Endothelial cell (in vitro differentiated cells): Measurements from ENCODE around the gene USP21. TPM values are rescaled to one million over a fixed set of nuclear protein-coding genes. Genes with fewer than 3 reads are reported as not detected.

Source experiments
- DNase-seq: peaks from one replicate; pipeline ENCODE4 v3.0.0; 2021; ENCODE audit warnings: low spot score
- H3K27ac Mint-ChIP-seq: one replicate; pipeline ENCODE4 v1.8.0; 2021; ENCODE audit warnings: mixed read lengths, inconsistent platforms; ENCODE audit not compliant: unreplicated experiment
- H3K27me3 Mint-ChIP-seq: one replicate; pipeline ENCODE4 v1.8.0; 2021; ENCODE audit warnings: mild to moderate bottlenecking, moderate library complexity, mixed read lengths, inconsistent platforms; ENCODE audit not compliant: unreplicated experiment
- H3K36me3 Mint-ChIP-seq: one replicate; pipeline ENCODE4 v1.8.0; 2021; ENCODE audit warnings: mild to moderate bottlenecking, low read depth, mixed read lengths, inconsistent platforms; ENCODE audit not compliant: unreplicated experiment
- H3K4me1 Mint-ChIP-seq: one replicate; pipeline ENCODE4 v1.8.0; 2021; ENCODE audit warnings: mild to moderate bottlenecking, mixed read lengths, inconsistent platforms; ENCODE audit not compliant: unreplicated experiment
- H3K4me3 Mint-ChIP-seq: one replicate; pipeline ENCODE4 v1.8.0; 2021; ENCODE audit warnings: mild to moderate bottlenecking, mixed read lengths, inconsistent platforms; ENCODE audit not compliant: unreplicated experiment
- H3K9me3 Mint-ChIP-seq: one replicate; pipeline ENCODE4 v1.8.0; 2021; ENCODE audit warnings: mixed read lengths, inconsistent platforms; ENCODE audit not compliant: unreplicated experiment
- total RNA-seq: library from RNA; stranded (reverse); fragmentation: NEBNext Ultra II Directional; extraction: Animal tissue kit (Norgen Biotek cat#: 25700); gene quantifications from one replicate; pipeline ENCODE4 v1.2.1, GENCODE V29; 2021; ENCODE audit not compliant: unreplicated experiment
- TF ChIP-seq, protein P1 (sequence below): fragments of 200-600 bp; sonication (generic); IDR thresholded peaks from one replicate; pipeline ENCODE4 v1.5.0; 2021; ENCODE audit warnings: antibody characterized with exemption; ENCODE audit not compliant: unreplicated experiment

Gene USP21
- total RNA-seq, 1 donor from 2014 or later: 22.2 TPM

GRCh38 chr1:161161652-161162051 is 2.4 kb downstream of the USP21 start:
- Mint-ChIP-seq H3K27ac (peak overlapping the region; percentile 75), H3K9me3 (no peaks in the 10 kb centered on the region), H3K36me3 (peaks cover 41% of the 10 kb centered on the region), H3K27me3 (peaks cover 19% of the 10 kb centered on the region), H3K4me1 (peaks cover 43% of the 10 kb centered on the region), H3K4me3 (peak overlapping the region; percentile 67)
- TF ChIP-seq, protein P1, sequence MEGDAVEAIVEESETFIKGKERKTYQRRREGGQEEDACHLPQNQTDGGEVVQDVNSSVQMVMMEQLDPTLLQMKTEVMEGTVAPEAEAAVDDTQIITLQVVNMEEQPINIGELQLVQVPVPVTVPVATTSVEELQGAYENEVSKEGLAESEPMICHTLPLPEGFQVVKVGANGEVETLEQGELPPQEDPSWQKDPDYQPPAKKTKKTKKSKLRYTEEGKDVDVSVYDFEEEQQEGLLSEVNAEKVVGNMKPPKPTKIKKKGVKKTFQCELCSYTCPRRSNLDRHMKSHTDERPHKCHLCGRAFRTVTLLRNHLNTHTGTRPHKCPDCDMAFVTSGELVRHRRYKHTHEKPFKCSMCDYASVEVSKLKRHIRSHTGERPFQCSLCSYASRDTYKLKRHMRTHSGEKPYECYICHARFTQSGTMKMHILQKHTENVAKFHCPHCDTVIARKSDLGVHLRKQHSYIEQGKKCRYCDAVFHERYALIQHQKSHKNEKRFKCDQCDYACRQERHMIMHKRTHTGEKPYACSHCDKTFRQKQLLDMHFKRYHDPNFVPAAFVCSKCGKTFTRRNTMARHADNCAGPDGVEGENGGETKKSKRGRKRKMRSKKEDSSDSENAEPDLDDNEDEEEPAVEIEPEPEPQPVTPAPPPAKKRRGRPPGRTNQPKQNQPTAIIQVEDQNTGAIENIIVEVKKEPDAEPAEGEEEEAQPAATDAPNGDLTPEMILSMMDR: no peak
- no peak for DNase-seq

DNA sequence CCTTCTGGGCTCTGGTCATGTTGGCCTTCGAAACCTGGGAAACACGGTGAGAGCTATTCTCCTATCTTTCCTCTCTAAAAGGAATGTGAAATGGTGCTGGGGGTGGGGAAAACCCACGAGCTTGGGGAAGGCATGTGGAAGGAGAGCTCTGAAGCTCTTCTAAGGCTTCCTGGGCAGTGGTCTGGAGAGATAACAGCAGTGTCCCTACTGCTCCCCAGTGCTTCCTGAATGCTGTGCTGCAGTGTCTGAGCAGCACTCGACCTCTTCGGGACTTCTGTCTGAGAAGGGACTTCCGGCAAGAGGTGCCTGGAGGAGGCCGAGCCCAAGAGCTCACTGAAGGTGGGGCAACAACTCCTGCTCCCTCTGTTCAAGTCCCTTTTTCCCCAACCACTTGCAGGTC is 2.8 kb downstream of the USP21 start:
- H3K4me3 Mint-ChIP-seq: peak overlapping the region; percentile 67
- H3K4me1 Mint-ChIP-seq: peaks cover 46% of the 10 kb centered on the region
- peak overlapping the region; percentile 75 for H3K27ac Mint-ChIP-seq
- H3K27me3 Mint-ChIP-seq: peaks cover 21% of the 10 kb centered on the region
- peaks cover 38% of the 10 kb centered on the region for H3K36me3 Mint-ChIP-seq
- H3K9me3 Mint-ChIP-seq: no peaks in the 10 kb centered on the region
- TF ChIP-seq, protein P1: no peak
- no peak for DNase-seq

DNA sequence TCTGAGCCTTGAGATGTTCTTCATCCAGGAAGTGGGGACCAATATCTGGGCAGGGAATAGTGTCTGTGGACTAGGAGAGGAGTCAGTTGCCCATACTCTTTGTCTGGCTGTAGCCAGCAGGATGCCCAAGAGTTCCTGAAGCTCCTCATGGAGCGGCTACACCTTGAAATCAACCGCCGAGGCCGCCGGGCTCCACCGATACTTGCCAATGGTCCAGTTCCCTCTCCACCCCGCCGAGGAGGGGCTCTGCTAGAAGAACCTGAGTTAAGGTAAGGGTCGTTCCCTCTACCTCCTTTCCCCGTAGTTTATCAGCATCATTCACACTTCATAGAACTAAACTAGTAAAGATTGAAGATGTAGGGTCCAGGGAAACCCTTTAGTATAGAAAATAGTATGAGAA is 3.5 kb downstream of the USP21 start:
- peak overlapping the region; percentile 75 for H3K27ac Mint-ChIP-seq
- H3K36me3 Mint-ChIP-seq: peaks cover 30% of the 10 kb centered on the region
- H3K4me3 Mint-ChIP-seq: peak overlapping the region; percentile 66

DNA sequence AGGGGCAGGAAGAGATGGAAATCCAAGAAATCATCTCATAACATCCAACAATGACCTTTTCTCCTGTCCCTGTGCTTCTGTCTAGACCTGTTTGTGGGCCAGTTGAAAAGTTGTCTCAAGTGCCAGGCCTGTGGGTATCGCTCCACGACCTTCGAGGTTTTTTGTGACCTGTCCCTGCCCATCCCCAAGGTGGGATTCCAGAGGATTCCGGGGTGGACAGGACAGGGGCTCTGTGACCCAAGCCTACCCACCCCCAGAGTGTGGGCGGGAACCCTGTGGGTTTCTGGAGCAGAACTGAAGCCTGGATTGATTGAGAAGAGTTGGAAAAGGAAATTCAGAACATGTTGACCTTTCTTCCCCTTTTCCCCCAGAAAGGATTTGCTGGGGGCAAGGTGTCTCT is 4.5 kb downstream of the USP21 start:
- no peak for DNase-seq
- Mint-ChIP-seq H3K9me3 (no peaks in the 10 kb centered on the region), H3K27me3 (peaks cover 17% of the 10 kb centered on the region), H3K4me1 (peaks cover 40% of the 10 kb centered on the region), H3K4me3 (peak overlapping the region; percentile 53), H3K36me3 (peaks cover 25% of the 10 kb centered on the region), H3K27ac (peak overlapping the region; percentile 61)
- TF ChIP-seq, protein P1: no peak

More for the DNA sequence above, 3.5 kb downstream of the USP21 start:
- DNase-seq: no peak
- Mint-ChIP-seq H3K4me1 (peaks cover 49% of the 10 kb centered on the region), H3K9me3 (no peaks in the 10 kb centered on the region), H3K27me3 (peaks cover 21% of the 10 kb centered on the region)
- TF ChIP-seq, protein P1: no peak

GRCh38 chr1:161164901-161165610 is 5.8 kb downstream of the USP21 start:
- TF ChIP-seq, protein P1: no peak
- Mint-ChIP-seq H3K4me1 (peaks cover 35% of the 10 kb centered on the region), H3K27ac (peak overlapping the region; percentile 82), H3K4me3 (no peak overlapping the region), H3K9me3 (no peaks in the 10 kb centered on the region), H3K27me3 (peaks cover 12% of the 10 kb centered on the region), H3K36me3 (peaks cover 28% of the 10 kb centered on the region)
- DNase-seq: no peak
